Nephron (organoid): Measurements from ENCODE around the gene YPEL3.
A peak's percentile ranks its signal among the peaks of the same experiment; 100 is the strongest.

Experiments
- H3K27ac Mint-ChIP-seq, 3 experiments: 2 replicates each; pipeline ENCODE4 v1.8.0; 2020; ENCODE audit warnings: mixed read lengths in 3 of 3, mild to moderate bottlenecking in 2 of 3, moderate library complexity in 1 of 3
- H3K27me3 Mint-ChIP-seq: 2 replicates; pipeline ENCODE4 v1.8.0; 2021; ENCODE audit warnings: low read depth, mild to moderate bottlenecking, moderate library complexity, mixed read lengths
- H3K36me3 Mint-ChIP-seq: 2 replicates; pipeline ENCODE4 v1.8.0; 2020; ENCODE audit warnings: low read depth, mixed read lengths
- H3K4me1 Mint-ChIP-seq: 2 replicates; pipeline ENCODE4 v1.8.0; 2020; ENCODE audit warnings: mixed read lengths
- H3K4me3 Mint-ChIP-seq, 3 experiments: 2 replicates each; pipeline ENCODE4 v1.8.0; 2020; ENCODE audit warnings: mild to moderate bottlenecking in 3 of 3, mixed read lengths in 3 of 3, moderate library complexity in 2 of 3
- H3K9me3 Mint-ChIP-seq: 2 replicates; pipeline ENCODE4 v1.8.0; 2020; ENCODE audit warnings: mixed read lengths
- CTCF ChIP-seq, 3 experiments: fragments of 200-600 bp; sonication (generic); IDR thresholded peaks; one replicate each; pipeline ENCODE4 v1.5.0; 2021; ENCODE audit warnings: antibody characterized with exemption in 3 of 3; ENCODE audit not compliant: unreplicated experiment in 3 of 3

Gene YPEL3

GRCh38 chr16:30054451-30054850, 41.6 kb downstream of the YPEL3 start:
- Mint-ChIP-seq H3K27ac (peak overlapping the region in 2 of 3 experiments; percentile 51), H3K36me3 (peaks cover 4% of the 10 kb centered on the region), H3K27me3 (no peaks in the 10 kb centered on the region), H3K4me1 (peaks cover 43% of the 10 kb centered on the region), H3K9me3 (no peaks in the 10 kb centered on the region), H3K4me3 (peak overlapping the region; percentile 81 to 87 (median 84))
- TF ChIP-seq CTCF (IDR thresholded peaks at IDR 0.05; ENCODE audit: unreplicated experiment in 3 of 3): no peak

GRCh38 chr16:30053376-30054015, 42.5 kb downstream of the YPEL3 start:
- peak overlapping the region; percentile 89 to 92 (median 89) for H3K4me3 Mint-ChIP-seq
- no peaks in the 10 kb centered on the region for H3K9me3 Mint-ChIP-seq
- no peaks in the 10 kb centered on the region for H3K36me3 Mint-ChIP-seq
- no peaks in the 10 kb centered on the region for H3K27me3 Mint-ChIP-seq
- peaks cover 38% of the 10 kb centered on the region for H3K4me1 Mint-ChIP-seq
- H3K27ac Mint-ChIP-seq: peak overlapping the region; percentile 35 to 76 (median 48)
- TF ChIP-seq CTCF (IDR thresholded peaks at IDR 0.05; ENCODE audit: unreplicated experiment in 3 of 3): no peak

GRCh38 chr16:30052671-30053372, 43.2 kb downstream of the YPEL3 start:
- H3K36me3 Mint-ChIP-seq: no peaks in the 10 kb centered on the region
- H3K4me1 Mint-ChIP-seq: peaks cover 34% of the 10 kb centered on the region
- no peaks in the 10 kb centered on the region for H3K27me3 Mint-ChIP-seq
- peak overlapping the region; percentile 27 to 54 (median 41) for H3K27ac Mint-ChIP-seq
- H3K4me3 Mint-ChIP-seq: peak overlapping the region; percentile 89 to 95 (median 92)
- no peaks in the 10 kb centered on the region for H3K9me3 Mint-ChIP-seq
- TF ChIP-seq CTCF (IDR thresholded peaks at IDR 0.05; ENCODE audit: unreplicated experiment in 3 of 3): no peak

- Mint-ChIP-seq H3K4me3 (peak overlapping the region; percentile 85 to 92 (median 90)), H3K4me1 (peaks cover 26% of the 10 kb centered on the region), H3K9me3 (no peaks in the 10 kb centered on the region), H3K36me3 (no peaks in the 10 kb centered on the region), H3K27ac (peak overlapping the region; percentile 36 to 82 (median 53)), H3K27me3 (peaks cover 5% of the 10 kb centered on the region)
- no peak for TF ChIP-seq CTCF (IDR thresholded peaks at IDR 0.05; ENCODE audit: unreplicated experiment in 3 of 3)
Observed at GRCh38 chr16:30051518-30051917, 44.5 kb downstream of the YPEL3 start.

GRCh38 chr16:30049871-30050270, 46.1 kb downstream of the YPEL3 start:
- Mint-ChIP-seq H3K27ac (no peak overlapping the region), H3K4me1 (peaks cover 22% of the 10 kb centered on the region), H3K27me3 (peaks cover 5% of the 10 kb centered on the region), H3K4me3 (peak overlapping the region in 1 of 3 experiments; percentile 40), H3K9me3 (no peaks in the 10 kb centered on the region), H3K36me3 (no peaks in the 10 kb centered on the region)
- no peak for TF ChIP-seq CTCF (IDR thresholded peaks at IDR 0.05; ENCODE audit: unreplicated experiment in 3 of 3)
